ENCODE measurements around the gene MAP3K12. TPM values are rescaled to one million over a fixed set of nuclear protein-coding genes. Genes with fewer than 3 reads are reported as not detected.

MAP3K12 gene
- polyA plus RNA-seq, 1 donor from 2014 or later = 82.0 TPM

DNA sequence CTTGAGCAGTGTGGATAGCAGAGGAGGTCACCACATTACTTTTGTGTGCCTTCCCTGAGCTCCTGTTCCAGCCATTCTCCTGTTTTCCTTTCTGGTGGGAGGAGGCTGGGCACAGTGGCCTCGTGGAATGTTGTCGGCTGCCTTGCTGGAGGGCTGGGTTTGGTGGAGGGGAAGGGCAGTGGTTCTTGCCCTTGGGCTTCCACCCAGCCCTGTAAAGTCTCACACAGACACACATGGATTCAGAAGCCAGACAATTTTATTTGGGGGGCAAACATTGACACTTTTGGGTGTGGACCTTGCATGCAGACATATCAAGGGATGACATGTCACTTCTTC is 7.2 kb upstream of the MAP3K12 start:
- Histone ChIP-seq H2AFZ (ENCODE audit: low read depth, low read length) (no peak overlapping the region), H3K27ac (ENCODE audit: low read length) (no peak overlapping the region), H3K9me2 (ENCODE audit: insufficient read depth, low read length) (no peaks in the 10 kb centered on the region), H3K9me3 (ENCODE audit: low read length) (no peaks in the 10 kb centered on the region), H3F3A (ENCODE audit: insufficient read depth, low read length, poor library complexity, severe bottlenecking) (peaks cover 5% of the 10 kb centered on the region), H3K4me2 (ENCODE audit: low read length) (no peak overlapping the region), H3K4me3 (ENCODE audit: low read length) (no peak overlapping the region), H4K20me1 (ENCODE audit: insufficient read depth) (no peaks in the 10 kb centered on the region), H3K27me3 (ENCODE audit: insufficient read depth, low read depth, low read length) (no peaks in the 10 kb centered on the region), H3K79me2 (replicated peaks; ENCODE audit: insufficient read depth, low read length) (peaks cover 12% of the 10 kb centered on the region), H3K9ac (ENCODE audit: low read length) (no peak overlapping the region), H3K36me3 (ENCODE audit: insufficient read depth, low read length) (no peaks in the 10 kb centered on the region)
- TF ChIP-seq SMC3 (conservative IDR thresholded peaks at IDR 0.05; ENCODE audit: poor library complexity) (no peak), EP300 (conservative IDR thresholded peaks at IDR 0.05; ENCODE audit: poor library complexity, severe bottlenecking) (no peak), EZH2 (IDR thresholded peaks at IDR 0.05; ENCODE audit: borderline replicate concordance, insufficient read depth, low read length, poor library complexity, severe bottlenecking) (no peak), RAD21 (conservative IDR thresholded peaks at IDR 0.05) (no peak), TAF1 (IDR thresholded peaks at IDR 0.05; ENCODE audit: low read depth) (no peak), POLR2AphosphoS5 (IDR thresholded peaks at IDR 0.05) (no peak), MXI1 (conservative IDR thresholded peaks at IDR 0.05; ENCODE audit: poor library complexity, severe bottlenecking) (no peak)
- TF ChIP-seq, protein P1, sequence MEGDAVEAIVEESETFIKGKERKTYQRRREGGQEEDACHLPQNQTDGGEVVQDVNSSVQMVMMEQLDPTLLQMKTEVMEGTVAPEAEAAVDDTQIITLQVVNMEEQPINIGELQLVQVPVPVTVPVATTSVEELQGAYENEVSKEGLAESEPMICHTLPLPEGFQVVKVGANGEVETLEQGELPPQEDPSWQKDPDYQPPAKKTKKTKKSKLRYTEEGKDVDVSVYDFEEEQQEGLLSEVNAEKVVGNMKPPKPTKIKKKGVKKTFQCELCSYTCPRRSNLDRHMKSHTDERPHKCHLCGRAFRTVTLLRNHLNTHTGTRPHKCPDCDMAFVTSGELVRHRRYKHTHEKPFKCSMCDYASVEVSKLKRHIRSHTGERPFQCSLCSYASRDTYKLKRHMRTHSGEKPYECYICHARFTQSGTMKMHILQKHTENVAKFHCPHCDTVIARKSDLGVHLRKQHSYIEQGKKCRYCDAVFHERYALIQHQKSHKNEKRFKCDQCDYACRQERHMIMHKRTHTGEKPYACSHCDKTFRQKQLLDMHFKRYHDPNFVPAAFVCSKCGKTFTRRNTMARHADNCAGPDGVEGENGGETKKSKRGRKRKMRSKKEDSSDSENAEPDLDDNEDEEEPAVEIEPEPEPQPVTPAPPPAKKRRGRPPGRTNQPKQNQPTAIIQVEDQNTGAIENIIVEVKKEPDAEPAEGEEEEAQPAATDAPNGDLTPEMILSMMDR (IDR thresholded peaks at IDR 0.05; ENCODE audit: poor library complexity, severe bottlenecking) = no peak
- TF ChIP-seq, protein P2, sequence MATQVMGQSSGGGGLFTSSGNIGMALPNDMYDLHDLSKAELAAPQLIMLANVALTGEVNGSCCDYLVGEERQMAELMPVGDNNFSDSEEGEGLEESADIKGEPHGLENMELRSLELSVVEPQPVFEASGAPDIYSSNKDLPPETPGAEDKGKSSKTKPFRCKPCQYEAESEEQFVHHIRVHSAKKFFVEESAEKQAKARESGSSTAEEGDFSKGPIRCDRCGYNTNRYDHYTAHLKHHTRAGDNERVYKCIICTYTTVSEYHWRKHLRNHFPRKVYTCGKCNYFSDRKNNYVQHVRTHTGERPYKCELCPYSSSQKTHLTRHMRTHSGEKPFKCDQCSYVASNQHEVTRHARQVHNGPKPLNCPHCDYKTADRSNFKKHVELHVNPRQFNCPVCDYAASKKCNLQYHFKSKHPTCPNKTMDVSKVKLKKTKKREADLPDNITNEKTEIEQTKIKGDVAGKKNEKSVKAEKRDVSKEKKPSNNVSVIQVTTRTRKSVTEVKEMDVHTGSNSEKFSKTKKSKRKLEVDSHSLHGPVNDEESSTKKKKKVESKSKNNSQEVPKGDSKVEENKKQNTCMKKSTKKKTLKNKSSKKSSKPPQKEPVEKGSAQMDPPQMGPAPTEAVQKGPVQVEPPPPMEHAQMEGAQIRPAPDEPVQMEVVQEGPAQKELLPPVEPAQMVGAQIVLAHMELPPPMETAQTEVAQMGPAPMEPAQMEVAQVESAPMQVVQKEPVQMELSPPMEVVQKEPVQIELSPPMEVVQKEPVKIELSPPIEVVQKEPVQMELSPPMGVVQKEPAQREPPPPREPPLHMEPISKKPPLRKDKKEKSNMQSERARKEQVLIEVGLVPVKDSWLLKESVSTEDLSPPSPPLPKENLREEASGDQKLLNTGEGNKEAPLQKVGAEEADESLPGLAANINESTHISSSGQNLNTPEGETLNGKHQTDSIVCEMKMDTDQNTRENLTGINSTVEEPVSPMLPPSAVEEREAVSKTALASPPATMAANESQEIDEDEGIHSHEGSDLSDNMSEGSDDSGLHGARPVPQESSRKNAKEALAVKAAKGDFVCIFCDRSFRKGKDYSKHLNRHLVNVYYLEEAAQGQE (IDR thresholded peaks at IDR 0.05; ENCODE audit: borderline replicate concordance) = no peak

DNA sequence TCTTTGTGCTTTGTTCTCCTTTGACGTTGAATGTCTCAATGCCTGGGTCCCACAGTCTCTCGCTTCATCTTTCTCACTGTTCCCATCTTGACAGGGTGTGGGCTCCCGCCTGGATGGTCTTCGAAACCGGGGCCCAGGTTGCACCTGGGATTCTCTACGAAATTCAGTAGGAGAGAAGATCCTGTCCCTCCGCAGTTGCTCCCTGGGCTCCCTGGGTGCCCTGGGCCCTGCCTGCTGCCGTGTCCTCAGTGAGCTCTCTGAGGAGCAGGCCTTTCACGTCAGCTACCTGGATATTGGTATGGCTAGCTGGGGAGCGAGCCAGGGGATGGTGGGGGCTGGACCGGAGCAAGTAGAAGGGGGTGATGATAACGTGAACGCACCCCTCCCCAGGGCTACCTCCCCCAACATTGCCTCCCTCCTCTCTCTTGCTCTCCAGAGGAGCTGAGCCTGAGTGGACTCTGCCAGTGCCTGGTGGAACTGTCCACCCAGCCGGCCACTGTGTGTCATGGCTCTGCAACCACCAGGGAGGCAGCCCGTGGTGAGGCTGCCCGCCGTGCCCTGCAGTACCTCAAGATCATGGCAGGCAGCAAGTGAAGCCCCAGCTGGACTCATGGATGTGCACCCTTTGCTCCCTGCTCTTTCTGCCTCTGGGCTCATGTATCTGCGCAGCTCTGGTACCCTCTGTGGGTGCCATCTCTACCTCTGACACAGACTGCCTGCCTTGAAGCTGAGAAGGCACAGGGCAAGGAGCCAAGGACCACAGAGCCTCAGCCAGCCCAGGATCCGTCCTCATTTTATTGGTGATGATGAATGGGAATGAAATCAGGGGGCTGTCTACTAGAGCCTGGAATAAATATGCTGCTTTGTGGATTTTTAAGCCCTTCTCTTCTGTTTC is 6.5 kb upstream of the MAP3K12 start:
- H3K4me3 ChIP-seq (ENCODE audit: low read length) = no peak overlapping the region
- no peak overlapping the region for H3K27ac ChIP-seq (ENCODE audit: low read length)
- H3K36me3 ChIP-seq (ENCODE audit: insufficient read depth, low read length) = no peaks in the 10 kb centered on the region
- H3K9me2 ChIP-seq (ENCODE audit: insufficient read depth, low read length) = no peaks in the 10 kb centered on the region
- peaks cover 12% of the 10 kb centered on the region for H3K79me2 ChIP-seq (replicated peaks; ENCODE audit: insufficient read depth, low read length)
- H3K27me3 ChIP-seq (ENCODE audit: insufficient read depth, low read depth, low read length) = no peaks in the 10 kb centered on the region
- peaks cover 5% of the 10 kb centered on the region for H3F3A ChIP-seq (ENCODE audit: insufficient read depth, low read length, poor library complexity, severe bottlenecking)
- no peak for TF ChIP-seq EZH2 (IDR thresholded peaks at IDR 0.05; ENCODE audit: borderline replicate concordance, insufficient read depth, low read length, poor library complexity, severe bottlenecking)
- H3K9ac ChIP-seq (ENCODE audit: low read length) = no peak overlapping the region
- H2AFZ ChIP-seq (ENCODE audit: low read depth, low read length) = no peak overlapping the region
- H4K20me1 ChIP-seq (ENCODE audit: insufficient read depth) = no peaks in the 10 kb centered on the region
- no peak overlapping the region for H3K4me2 ChIP-seq (ENCODE audit: low read length)
- H3K9me3 ChIP-seq (ENCODE audit: low read length) = no peaks in the 10 kb centered on the region

Measured in neural cell (in vitro differentiated cells).